HEK293 (cell line): Measurements from ENCODE around the gene HECTD4.

Source experiments
- CTCF ChIA-PET: fragments of 350-600 bp; formaldehyde crosslinking; extraction: SDS; loops from one replicate; lab custom pipeline; 2021; ENCODE audit warnings: antibody characterized with exemption; lab: Yijun Ruan, JAX
- POLR2A ChIA-PET: fragments of 300-600 bp; formaldehyde crosslinking; extraction: SDS; loops from one replicate; lab custom pipeline; 2020; ENCODE audit warnings: antibody characterized with exemption, inconsistent platforms; lab: Yijun Ruan, JAX
- H3K27ac ChIP-seq: fragments of 200-500 bp; sonication (Bioruptor generic); 2 replicates; pipeline ENCODE4 v1.5.1; 2014; ENCODE audit warnings: low read depth, low read length, control low read depth, inconsistent platforms; ENCODE audit errors: extremely low read depth
- H3K36me3 ChIP-seq, 2 experiments: fragments of 200-500 bp in 1 of 2; sonication (Bioruptor generic) in 1 of 2; 1 replicate in 1 of 2; 2 replicates in 1 of 2; pipeline ENCODE4 v1.5.1; 2014 to 2017; ENCODE audit warnings: inconsistent platforms in 2 of 2, low read length in 2 of 2; ENCODE audit not compliant: control insufficient read depth in 2 of 2, insufficient read depth in 1 of 2
- H3K4me1 ChIP-seq: fragments of 200-500 bp; sonication (Bioruptor generic); 2 replicates; pipeline ENCODE4 v1.5.1; 2014; ENCODE audit warnings: mild to moderate bottlenecking, low read length, inconsistent platforms; ENCODE audit not compliant: control insufficient read depth, insufficient read depth
- H3K4me3 ChIP-seq: 2 replicates; pipeline ENCODE4 v1.5.1; 2011; ENCODE audit warnings: low read depth, mild to moderate bottlenecking, control low read depth, low read length, moderate library complexity
- H3K9me3 ChIP-seq: fragments of 200-500 bp; sonication (Bioruptor generic); 2 replicates; pipeline ENCODE4 v1.5.1; 2014; ENCODE audit warnings: low read depth, low read length, inconsistent platforms; ENCODE audit not compliant: control insufficient read depth, insufficient read depth
- FEZF1 ChIP-seq: fragments of 450-650 bp; formaldehyde crosslinking; IDR thresholded peaks from 2 replicates; pipeline ENCODE4 v1.5.1; 2016; ENCODE audit warnings: missing biosample characterization, missing genetic modification characterization
- GFI1B ChIP-seq: fragments of 450-650 bp; formaldehyde crosslinking; IDR thresholded peaks from 2 replicates; pipeline ENCODE4 v1.5.1; 2016; ENCODE audit warnings: missing biosample characterization, missing genetic modification characterization
- GLI2 ChIP-seq: fragments of 450-650 bp; formaldehyde crosslinking; IDR thresholded peaks from 2 replicates; pipeline ENCODE4; 2017; ENCODE audit warnings: missing biosample characterization, missing genetic modification characterization, low read depth, borderline replicate concordance
- KLF10 ChIP-seq: fragments of 450-650 bp; IDR thresholded peaks from 2 replicates; pipeline ENCODE4 v1.5.1; 2018; ENCODE audit warnings: missing biosample characterization, mild to moderate bottlenecking, missing genetic modification characterization
- PRDM1 ChIP-seq: fragments of 450-650 bp; formaldehyde crosslinking; IDR thresholded peaks from 2 replicates; pipeline ENCODE4; 2016; ENCODE audit warnings: missing biosample characterization, missing genetic modification characterization
- SALL2 ChIP-seq: fragments of 450-650 bp; formaldehyde crosslinking; IDR thresholded peaks from 2 replicates; pipeline ENCODE4 v1.5.0; 2017; ENCODE audit warnings: missing biosample characterization, mild to moderate bottlenecking, missing genetic modification characterization, borderline replicate concordance
- SCRT1 ChIP-seq: fragments of 450-650 bp; formaldehyde crosslinking; IDR thresholded peaks from 2 replicates; pipeline ENCODE4 v1.5.1; 2016; ENCODE audit warnings: missing biosample characterization, missing genetic modification characterization, borderline replicate concordance
- ZBTB1 ChIP-seq: fragments of 450-650 bp; formaldehyde crosslinking; IDR thresholded peaks from 2 replicates; pipeline ENCODE4 v1.5.1; 2016; ENCODE audit warnings: missing biosample characterization, missing genetic modification characterization
- ZBTB17 ChIP-seq: fragments of 450-650 bp; formaldehyde crosslinking; IDR thresholded peaks from 2 replicates; pipeline ENCODE4 v1.5.1; 2016; ENCODE audit warnings: missing biosample characterization, missing genetic modification characterization
- ZNF112 ChIP-seq: fragments of 450-650 bp; formaldehyde crosslinking; IDR thresholded peaks from 2 replicates; pipeline ENCODE4 v1.5.0; 2017; ENCODE audit warnings: missing biosample characterization, missing genetic modification characterization
- ZNF169 ChIP-seq: fragments of 450-650 bp; formaldehyde crosslinking; IDR thresholded peaks from 2 replicates; pipeline ENCODE4 v1.5.1; 2016; ENCODE audit warnings: missing biosample characterization, missing genetic modification characterization
- ZNF19 ChIP-seq: fragments of 450-650 bp; formaldehyde crosslinking; IDR thresholded peaks from 2 replicates; pipeline ENCODE4; 2016; ENCODE audit warnings: missing biosample characterization, missing genetic modification characterization, low read depth
- ZNF211 ChIP-seq: fragments of 450-650 bp; formaldehyde crosslinking; IDR thresholded peaks from 2 replicates; pipeline ENCODE4 v1.5.1; 2016; ENCODE audit warnings: low read depth, missing biosample characterization, missing genetic modification characterization
- ZNF239 ChIP-seq: fragments of 450-650 bp; formaldehyde crosslinking; IDR thresholded peaks from 2 replicates; pipeline ENCODE4 v1.5.1; 2016; ENCODE audit warnings: missing biosample characterization, missing genetic modification characterization
- ZNF37A ChIP-seq: fragments of 450-650 bp; IDR thresholded peaks from 2 replicates; pipeline ENCODE4 v1.5.1; 2018; ENCODE audit warnings: missing biosample characterization, missing genetic modification characterization
- ZNF391 ChIP-seq: fragments of 450-650 bp; formaldehyde crosslinking; IDR thresholded peaks from 2 replicates; pipeline ENCODE4 v1.5.1; 2016; ENCODE audit warnings: low read depth, missing biosample characterization, missing genetic modification characterization, borderline replicate concordance
- ZNF404 ChIP-seq: fragments of 450-650 bp; formaldehyde crosslinking; IDR thresholded peaks from 2 replicates; pipeline ENCODE4 v1.5.1; 2017; ENCODE audit warnings: missing biosample characterization, missing genetic modification characterization
- ZNF660 ChIP-seq: fragments of 450-650 bp; IDR thresholded peaks from 2 replicates; pipeline ENCODE4 v1.5.1; 2018; ENCODE audit warnings: missing biosample characterization, mild to moderate bottlenecking, missing genetic modification characterization
- ZNF76 ChIP-seq: fragments of 450-650 bp; formaldehyde crosslinking; IDR thresholded peaks from 2 replicates; pipeline ENCODE4; 2016; ENCODE audit warnings: low read depth, missing biosample characterization, missing genetic modification characterization, borderline replicate concordance
- ZSCAN30 ChIP-seq: fragments of 450-650 bp; IDR thresholded peaks from 2 replicates; pipeline ENCODE4 v1.5.1; 2018; ENCODE audit warnings: missing biosample characterization, mild to moderate bottlenecking, missing genetic modification characterization, moderate library complexity
- TF ChIP-seq, protein P1 (sequence below): fragments of 450-650 bp; formaldehyde crosslinking; conservative IDR thresholded peaks from 2 replicates; pipeline ENCODE4 v1.5.1; 2016; ENCODE audit warnings: low read depth, missing biosample characterization, missing genetic modification characterization
- TF ChIP-seq, protein P2 (sequence below): fragments of 450-650 bp; formaldehyde crosslinking; IDR thresholded peaks from 2 replicates; pipeline ENCODE4 v1.5.1; 2016; ENCODE audit warnings: missing biosample characterization, missing genetic modification characterization, low read depth
- TF ChIP-seq, protein P3 (sequence below): fragments of 450-650 bp; formaldehyde crosslinking; IDR thresholded peaks from 2 replicates; pipeline ENCODE4 v1.5.1; 2017; ENCODE audit warnings: missing biosample characterization, missing genetic modification characterization

HECTD4 gene

DNA sequence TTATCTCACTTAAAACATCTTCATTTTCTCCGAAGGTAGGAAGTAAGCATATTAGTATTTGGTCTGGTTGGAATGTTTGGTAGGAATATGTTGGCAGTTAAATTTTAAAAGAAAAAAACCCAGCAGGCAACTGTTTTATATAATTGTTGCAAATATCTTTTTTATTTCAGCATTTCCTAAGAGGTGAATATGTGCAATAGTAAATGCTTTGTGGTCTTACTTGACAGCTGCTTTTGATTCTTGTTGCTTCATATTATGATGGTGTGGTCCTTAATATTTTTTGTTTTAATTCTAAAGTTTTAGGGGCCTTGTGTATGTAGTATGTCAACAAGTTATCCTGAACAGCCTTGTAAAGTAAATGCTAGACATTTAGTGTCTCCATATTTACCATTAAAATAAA is 250.5 kb downstream of the HECTD4 start:
- POLR2A ChIA-PET, result interaction anchor here (0.7 to 1.9 kb wide), 2 partner anchors 9 to 35 kb away, joined by 4 to 5 read pairs; no protein-coding TSS in a partner anchor
- no peak for TF ChIP-seq GLI2
- TF ChIP-seq KLF10 (tag by site-specific recombination), result no peak
- no peak for TF ChIP-seq ZNF37A (tag by site-specific recombination)
- TF ChIP-seq, protein P1, sequence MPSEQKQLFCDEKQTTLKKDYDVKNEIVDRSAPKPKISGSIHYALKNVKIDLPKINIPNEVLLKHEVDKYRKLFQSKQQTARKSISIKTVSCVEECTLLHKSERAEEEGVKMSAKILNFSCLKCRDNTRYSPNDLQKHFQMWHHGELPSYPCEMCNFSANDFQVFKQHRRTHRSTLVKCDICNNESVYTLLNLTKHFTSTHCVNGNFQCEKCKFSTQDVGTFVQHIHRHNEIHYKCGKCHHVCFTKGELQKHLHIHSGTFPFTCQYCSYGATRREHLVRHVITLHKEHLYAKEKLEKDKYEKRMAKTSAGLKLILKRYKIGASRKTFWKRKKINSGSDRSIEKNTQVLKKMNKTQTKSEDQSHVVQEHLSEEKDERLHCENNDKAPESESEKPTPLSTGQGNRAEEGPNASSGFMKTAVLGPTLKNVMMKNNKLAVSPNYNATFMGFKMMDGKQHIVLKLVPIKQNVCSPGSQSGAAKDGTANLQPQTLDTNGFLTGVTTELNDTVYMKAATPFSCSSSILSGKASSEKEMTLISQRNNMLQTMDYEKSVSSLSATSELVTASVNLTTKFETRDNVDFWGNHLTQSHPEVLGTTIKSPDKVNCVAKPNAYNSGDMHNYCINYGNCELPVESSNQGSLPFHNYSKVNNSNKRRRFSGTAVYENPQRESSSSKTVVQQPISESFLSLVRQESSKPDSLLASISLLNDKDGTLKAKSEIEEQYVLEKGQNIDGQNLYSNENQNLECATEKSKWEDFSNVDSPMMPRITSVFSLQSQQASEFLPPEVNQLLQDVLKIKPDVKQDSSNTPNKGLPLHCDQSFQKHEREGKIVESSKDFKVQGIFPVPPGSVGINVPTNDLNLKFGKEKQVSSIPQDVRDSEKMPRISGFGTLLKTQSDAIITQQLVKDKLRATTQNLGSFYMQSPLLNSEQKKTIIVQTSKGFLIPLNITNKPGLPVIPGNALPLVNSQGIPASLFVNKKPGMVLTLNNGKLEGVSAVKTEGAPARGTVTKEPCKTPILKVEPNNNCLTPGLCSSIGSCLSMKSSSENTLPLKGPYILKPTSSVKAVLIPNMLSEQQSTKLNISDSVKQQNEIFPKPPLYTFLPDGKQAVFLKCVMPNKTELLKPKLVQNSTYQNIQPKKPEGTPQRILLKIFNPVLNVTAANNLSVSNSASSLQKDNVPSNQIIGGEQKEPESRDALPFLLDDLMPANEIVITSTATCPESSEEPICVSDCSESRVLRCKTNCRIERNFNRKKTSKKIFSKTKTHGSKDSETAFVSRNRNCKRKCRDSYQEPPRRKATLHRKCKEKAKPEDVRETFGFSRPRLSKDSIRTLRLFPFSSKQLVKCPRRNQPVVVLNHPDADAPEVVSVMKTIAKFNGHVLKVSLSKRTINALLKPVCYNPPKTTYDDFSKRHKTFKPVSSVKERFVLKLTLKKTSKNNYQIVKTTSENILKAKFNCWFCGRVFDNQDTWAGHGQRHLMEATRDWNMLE, result no peak
- no peak for TF ChIP-seq ZNF76
- no peak for TF ChIP-seq ZBTB1 (tag by site-specific recombination)

DNA sequence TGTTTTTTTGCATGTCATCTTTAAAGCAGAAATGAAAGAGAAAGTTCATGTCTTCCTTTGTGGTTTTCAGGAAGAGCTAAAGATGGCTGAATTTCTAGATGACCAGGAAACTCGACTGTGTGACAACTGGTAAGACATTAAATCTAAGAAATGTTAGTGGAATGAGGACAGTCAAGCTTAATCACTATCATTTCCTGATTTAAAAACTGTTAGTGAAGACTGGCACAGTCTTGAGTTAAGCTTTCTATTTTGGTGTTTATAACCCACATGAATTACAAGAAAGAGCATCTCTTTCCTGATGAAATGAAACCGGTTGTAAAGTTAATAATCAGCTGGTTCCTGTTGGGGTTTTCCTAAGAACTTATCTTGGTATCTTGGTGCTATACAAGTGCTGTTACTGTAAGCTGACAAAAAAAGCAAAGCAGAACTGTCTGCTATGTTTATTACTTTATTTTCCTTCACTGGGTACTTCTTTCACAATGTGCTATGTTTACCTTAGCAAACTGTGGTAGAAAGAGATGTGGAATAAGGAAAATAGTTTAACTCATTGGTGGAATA is 251.7 kb downstream of the HECTD4 start:
- H3K4me3 ChIP-seq, result no peak overlapping the region
- no peak overlapping the region for H3K27ac ChIP-seq
- peaks cover 12 to 34% of the 10 kb centered on the region in 2 experiments; a peak in 2 of 3 replicates for H3K36me3 ChIP-seq
- TF ChIP-seq ZSCAN30 (tag by site-specific recombination) (no peak), ZNF404 (tag by site-specific recombination) (no peak), PRDM1 (tag by site-specific recombination) (peak; percentile 59; the same call in 1 of the 2 replicates), ZNF112 (no peak), ZNF239 (tag by site-specific recombination) (no peak), ZNF391 (no peak), ZNF660 (0 out of 2 replicates have a peak, but pooled peaks have one; percentile 15), ZNF19 (tag by site-specific recombination) (no peak), GFI1B (tag by site-specific recombination) (no peak), ZNF169 (no peak), FEZF1 (no peak), SCRT1 (tag by site-specific recombination) (no peak), SALL2 (tag by site-specific recombination) (no peak), ZBTB17 (no peak), ZNF211 (no peak)
- TF ChIP-seq, protein P2, sequence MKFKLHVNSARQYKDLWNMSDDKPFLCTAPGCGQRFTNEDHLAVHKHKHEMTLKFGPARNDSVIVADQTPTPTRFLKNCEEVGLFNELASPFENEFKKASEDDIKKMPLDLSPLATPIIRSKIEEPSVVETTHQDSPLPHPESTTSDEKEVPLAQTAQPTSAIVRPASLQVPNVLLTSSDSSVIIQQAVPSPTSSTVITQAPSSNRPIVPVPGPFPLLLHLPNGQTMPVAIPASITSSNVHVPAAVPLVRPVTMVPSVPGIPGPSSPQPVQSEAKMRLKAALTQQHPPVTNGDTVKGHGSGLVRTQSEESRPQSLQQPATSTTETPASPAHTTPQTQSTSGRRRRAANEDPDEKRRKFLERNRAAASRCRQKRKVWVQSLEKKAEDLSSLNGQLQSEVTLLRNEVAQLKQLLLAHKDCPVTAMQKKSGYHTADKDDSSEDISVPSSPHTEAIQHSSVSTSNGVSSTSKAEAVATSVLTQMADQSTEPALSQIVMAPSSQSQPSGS (tag by site-specific recombination), result no peak
- TF ChIP-seq, protein P3, sequence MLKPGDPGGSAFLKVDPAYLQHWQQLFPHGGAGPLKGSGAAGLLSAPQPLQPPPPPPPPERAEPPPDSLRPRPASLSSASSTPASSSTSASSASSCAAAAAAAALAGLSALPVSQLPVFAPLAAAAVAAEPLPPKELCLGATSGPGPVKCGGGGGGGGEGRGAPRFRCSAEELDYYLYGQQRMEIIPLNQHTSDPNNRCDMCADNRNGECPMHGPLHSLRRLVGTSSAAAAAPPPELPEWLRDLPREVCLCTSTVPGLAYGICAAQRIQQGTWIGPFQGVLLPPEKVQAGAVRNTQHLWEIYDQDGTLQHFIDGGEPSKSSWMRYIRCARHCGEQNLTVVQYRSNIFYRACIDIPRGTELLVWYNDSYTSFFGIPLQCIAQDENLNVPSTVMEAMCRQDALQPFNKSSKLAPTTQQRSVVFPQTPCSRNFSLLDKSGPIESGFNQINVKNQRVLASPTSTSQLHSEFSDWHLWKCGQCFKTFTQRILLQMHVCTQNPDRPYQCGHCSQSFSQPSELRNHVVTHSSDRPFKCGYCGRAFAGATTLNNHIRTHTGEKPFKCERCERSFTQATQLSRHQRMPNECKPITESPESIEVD (tag by site-specific recombination), result no peak
- no peaks in the 10 kb centered on the region for H3K9me3 ChIP-seq
- ChIA-PET POLR2A (no interaction called here), CTCF (no interaction called here)
- H3K4me1 ChIP-seq, result no peaks in the 10 kb centered on the region

More for the DNA sequence above, 250.5 kb downstream of the HECTD4 start:
- H3K9me3 ChIP-seq, result no peaks in the 10 kb centered on the region
- no peak overlapping the region for H3K27ac ChIP-seq
- H3K4me1 ChIP-seq, result no peaks in the 10 kb centered on the region
- H3K36me3 ChIP-seq, result peaks cover 23 to 46% of the 10 kb centered on the region in 2 experiments; a peak in 2 of 3 replicates
- CTCF ChIA-PET, result no interaction called here
- no peak overlapping the region for H3K4me3 ChIP-seq
